Epidermal melanocyte (primary cell): ENCODE measurements around the gene FLNB.

Experiments used
- DNase-seq: peaks from one replicate; pipeline ENCODE4 v3.0.0; 2011; ENCODE audit warnings: low spot score; ENCODE audit not compliant: insufficient read length

FLNB gene

DNA sequence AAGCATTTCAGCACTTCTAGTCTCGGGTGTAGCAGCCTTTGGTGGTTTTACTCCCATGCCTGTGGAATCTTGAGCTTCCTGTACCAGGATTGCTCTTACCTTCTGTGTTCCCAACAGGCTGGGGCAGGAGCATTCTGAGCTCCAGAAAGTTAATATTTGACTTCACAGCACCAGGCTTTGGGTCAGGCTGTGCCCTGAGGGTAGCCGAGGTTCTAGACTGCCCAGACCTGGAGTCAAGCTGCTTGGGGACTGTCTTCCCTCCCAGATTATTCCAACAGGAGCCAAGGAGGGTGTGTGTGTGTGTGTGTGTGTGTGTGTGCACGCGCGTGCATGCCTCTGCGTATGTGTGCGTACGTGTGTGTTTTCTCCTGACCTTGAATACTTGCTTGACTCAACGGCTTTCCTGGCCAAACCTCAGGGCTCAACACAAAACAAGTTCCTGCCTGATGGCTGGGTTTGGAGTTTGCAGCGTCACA is 94.8 kb downstream of the FLNB start:
- DNase-seq = no peak

DNA sequence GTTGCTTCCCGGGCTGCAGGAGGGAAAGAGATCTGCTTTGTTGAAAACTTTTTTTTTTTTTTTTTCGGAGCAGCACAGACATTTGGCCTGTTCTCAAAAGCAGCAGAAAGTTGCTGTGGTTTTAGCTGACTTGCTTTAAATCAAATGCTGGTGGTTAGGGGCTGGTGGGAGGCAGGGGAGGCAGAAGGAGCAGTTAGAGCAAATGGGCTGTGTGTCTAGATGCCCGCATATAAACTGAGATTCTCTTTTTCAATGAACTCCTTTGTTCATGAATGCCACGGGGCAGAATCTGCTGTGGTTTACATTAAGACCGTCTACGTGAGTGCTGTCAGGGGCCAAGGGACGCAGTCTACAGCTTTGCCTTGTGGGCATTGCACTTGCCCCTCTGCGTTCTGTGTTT is 95.9 kb downstream of the FLNB start:
- peak; percentile 71 for DNase-seq

DNA sequence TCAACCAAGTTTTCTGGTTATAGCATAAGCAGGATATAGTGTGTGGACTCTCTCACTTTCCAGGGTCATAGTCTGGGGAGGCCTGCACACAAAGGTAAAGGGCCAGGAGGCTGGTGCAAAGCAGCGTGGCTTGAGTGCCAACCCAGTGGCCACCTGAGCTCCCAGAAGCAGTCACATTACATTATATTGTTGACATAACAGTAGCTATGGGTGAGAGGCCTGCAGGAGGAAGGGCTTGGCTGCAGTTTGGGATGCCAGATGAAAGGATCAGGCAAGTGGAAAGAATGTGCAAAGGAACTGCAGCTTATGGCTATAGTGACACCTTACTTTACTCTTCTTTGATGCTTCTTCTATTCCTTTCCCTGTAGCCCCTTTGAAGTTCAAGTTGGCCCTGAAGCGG is 96.5 kb downstream of the FLNB start:
- no peak for DNase-seq

DNA sequence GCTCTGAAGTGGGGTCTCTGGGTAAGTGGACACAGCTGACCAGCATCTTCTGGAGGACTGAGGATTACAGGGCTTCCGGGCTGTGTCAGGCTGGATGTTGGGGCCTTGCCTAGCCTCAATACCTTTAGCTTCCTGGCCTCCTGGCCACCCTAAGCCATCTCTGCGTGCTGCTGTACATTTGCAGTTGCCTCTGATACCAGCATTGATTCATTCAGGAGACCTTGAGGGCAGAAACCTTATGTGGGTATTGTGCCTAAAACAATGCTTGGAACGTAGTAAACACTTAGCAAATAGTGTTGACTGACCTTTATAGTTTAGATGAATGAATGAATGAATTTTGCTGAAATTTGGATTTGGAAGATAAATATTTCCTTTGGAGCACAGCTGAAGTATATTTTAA is 97.0 kb downstream of the FLNB start:
- DNase-seq = no peak

DNA sequence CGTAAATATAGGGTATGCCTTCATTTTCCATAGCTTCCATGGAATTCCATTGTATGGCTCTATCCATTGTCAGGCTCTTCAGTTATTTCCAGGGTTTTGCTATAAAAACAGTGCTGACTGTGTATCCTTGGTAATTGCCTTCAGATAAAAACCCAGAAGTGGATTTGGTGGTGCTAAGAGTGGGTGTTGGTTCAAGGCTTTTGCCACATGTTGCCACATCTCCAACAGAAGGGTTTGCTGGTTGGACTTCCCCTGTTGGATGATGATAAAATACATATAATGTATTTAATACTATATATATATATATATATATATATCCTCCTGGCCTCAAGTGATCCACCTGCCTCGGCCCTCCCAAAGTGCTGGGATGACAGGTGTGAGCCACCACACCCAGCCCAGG is 97.8 kb downstream of the FLNB start:
- DNase-seq = no peak

DNA sequence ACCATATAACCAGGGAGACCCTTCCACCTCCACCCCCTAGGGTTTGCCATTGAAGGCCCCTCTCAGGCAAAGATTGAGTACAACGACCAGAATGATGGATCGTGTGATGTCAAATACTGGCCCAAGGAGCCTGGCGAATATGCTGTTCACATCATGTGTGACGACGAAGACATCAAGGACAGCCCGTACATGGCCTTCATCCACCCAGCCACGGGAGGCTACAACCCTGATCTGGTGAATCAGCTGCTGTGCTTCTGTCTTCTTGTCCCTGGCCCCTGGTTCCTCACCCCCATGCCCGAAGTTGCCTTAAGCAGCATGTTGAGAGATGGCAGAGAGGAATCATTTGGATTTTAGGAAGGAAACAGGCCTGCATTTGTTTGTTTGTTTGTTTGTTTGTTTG is 98.4 kb downstream of the FLNB start:
- DNase-seq = no peak

DNA sequence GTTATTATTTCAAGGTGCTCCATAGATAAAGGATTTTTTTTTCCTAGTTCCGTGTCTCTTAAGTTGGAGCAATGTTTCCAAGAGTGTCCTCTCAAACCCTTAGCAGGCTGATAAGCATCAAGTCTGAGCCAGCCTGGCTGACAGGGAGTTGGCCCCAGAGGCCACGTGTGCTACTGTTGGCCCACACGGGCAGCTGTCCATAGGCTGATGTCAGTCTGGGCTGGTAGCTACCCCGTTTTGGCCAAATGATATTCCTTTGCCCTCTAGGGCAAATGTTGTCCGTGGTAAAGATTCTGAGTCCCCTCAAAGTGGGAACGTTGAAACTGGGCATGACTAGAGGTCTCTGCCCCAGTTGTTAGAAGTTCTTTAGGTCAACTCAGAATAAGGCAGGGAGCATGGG is 99.4 kb downstream of the FLNB start:
- DNase-seq = no peak

DNA sequence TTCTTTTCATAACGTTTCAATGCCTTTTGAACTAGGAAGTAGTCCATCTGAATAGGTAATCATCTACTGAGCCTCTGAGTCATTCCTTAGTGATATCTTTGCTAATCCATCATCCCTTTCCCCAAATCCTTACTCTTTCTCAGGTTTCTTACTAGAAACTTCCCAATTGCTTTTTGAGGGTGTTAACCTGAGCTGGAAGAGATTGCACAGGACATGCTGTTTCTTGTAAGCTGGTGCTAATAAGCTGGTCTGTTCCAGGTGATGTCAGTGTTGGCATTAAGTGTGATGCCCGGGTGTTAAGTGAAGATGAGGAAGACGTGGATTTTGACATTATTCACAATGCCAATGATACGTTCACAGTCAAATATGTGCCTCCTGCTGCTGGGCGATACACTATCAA is 101.5 kb downstream of the FLNB start:
- DNase-seq = no peak

DNA sequence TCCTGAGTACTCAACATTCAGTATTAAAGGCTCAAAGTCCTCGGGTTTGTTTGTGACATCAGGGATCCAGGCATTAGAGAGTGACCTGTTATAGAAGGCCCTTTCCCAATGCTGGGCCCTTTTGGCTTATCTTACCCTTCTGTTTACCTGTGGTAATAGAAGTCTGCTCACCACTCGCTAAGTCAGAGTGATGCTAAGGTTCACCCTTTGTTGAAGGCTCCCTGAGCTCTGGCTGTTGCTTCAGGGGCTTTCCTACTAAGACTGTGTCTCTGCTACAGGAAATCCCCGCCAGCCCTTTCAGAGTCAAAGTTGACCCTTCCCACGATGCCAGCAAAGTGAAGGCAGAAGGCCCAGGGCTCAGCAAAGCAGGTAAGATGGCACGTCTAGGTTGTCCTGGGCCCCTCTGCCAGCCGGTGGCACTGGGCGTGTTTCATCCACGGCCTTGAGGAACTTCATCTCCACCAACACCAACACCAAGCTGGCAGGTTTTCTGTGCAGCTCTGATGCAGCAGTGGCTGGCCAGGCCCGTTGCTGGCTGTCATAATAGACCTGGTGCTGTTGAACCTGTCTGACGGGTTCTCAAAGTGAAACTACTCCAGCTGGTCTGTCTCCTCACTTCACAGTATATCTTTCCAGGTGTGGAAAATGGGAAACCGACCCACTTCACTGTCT is 103.4 kb downstream of the FLNB start:
- DNase-seq = no peak

DNA sequence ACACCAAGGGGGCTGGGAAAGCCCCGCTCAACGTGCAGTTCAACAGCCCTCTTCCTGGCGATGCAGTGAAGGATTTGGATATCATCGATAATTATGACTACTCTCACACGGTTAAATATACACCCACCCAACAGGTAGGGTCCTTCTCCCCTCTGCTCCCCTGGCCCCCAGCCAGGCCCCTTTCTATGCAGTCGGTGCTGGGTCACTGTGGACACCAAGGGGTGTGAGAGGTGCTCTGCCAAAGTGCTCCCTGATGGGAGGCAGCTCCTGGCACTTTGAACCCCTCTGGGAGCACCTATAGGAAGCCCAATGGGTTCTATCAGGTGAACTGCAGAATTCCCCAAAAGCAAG is 103.9 kb downstream of the FLNB start:
- DNase-seq = no peak

DNA sequence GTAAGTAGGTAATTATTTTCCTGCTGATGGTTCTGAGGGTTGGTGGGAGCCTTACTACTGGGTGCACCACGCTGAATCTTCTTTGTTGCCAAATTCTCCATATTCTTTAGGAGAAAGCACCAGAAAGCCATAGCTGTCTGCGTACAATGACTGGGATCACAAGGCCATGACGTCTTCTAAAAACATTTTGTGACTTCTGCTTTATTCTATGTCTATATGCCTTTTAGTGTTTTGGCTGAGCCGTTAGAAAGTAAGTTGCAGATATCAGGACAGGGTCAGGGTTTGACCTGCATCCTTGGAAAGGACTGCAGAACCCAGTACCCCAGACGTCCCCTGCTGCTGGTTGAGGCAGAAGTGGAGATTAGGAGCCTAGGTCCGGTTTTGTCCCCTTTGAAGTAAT is 107.0 kb downstream of the FLNB start:
- DNase-seq = no peak

DNA sequence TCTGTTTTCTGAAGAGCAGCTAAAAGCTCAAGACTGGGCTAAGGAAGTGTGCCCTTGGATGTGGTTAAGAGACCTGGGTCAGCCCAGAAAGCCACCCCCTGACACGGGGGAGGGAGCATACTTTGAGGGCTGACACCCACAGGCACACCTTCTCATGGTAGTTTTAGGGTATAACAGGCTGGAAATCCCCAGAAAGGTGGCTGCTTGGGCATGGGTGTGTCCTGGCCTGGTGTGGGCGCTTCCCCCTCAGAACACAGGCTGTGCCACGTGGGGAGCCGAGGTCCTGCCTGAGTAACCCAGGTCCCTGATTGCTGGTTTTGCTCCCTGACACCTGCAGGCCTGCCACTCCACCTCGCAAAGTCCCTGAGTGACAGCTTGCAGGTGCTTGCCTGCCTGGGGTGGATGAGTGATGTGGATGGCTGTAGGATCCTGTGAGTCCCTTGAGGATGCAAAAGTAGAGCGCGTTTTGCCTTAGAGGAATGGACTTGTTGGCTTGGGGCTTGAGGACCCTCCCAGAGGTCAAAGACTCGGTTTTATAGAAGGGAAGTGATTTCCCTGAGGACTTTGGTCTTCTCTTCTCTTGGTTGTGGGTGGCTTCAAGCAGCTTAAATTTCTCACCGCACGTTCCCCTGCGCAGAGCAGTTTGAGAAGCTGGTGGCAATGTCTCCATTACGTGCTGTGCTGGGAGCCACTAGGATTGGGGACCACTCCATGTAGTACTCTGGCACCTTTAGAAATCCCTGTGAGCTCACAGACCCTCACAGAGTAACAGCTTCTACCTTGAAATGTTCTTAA is 108.1 kb downstream of the FLNB start:
- DNase-seq = no peak

DNA sequence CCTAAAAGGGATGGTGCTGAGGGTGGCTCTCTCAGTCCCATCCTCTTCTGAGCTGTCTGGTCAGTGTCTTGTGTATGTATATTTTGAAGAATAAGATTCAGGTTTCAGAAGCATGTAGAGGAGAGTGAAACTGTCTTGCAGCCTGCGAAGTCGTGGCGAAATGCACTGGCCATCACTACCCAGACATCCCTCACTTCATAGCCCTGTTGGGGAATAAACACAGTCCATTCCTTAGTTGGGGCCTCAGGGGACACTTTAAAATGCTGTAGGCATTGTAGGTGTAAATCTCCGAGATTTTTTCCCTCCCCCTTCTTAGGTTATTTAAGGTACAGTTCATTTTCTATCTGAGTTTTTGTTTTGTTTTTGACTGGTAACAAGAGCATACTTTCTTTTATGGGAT is 108.8 kb downstream of the FLNB start:
- no peak for DNase-seq

DNA sequence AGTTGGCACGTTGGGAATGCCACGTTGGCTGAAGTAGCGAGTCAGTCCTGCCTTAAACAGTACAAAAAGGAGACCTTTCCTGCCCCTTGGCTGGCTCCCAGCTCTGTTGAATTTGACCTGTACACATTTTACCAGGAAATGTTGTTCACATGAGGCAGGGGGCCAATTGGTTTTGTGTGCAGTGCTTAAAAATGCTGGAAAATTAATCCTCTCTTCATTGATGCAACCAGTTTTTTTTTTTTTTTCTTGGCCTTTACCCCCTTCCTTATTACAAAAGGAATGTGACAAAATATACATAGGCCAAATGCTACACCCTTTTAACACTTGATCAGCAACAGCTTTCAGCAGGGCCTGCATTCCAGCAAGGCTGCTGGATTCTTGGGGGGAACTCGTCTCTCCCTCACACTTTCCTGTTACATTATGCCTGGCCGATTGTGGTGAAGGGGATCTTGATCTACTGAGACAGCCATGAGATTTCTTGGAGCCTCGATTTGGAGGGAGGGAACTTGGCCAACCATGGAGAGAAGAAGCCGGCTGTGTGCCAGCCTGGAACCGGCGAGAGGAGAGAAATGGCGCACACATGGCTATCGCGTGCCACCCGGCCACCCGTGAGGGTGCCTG is 109.4 kb downstream of the FLNB start:
- DNase-seq = no peak

DNA sequence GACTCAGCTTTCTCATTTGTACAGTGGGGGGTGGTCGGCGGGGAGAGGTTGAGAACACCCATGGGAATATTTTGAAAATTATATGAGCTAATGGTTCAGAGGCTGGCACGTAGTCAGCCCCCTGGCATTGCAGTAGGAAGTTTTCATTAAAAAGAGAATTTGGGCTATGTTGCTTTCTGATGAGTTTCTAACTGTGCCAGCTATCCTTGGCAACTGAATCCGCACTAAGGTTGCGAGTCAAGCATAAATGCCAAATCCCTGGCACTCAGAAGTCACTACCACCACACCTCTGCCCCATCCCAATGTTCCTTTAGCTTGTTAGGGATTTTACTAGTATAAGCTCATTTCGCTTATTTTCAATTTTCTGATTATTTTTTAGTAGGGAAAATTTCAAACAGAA is 111.0 kb downstream of the FLNB start:
- no peak for DNase-seq

DNA sequence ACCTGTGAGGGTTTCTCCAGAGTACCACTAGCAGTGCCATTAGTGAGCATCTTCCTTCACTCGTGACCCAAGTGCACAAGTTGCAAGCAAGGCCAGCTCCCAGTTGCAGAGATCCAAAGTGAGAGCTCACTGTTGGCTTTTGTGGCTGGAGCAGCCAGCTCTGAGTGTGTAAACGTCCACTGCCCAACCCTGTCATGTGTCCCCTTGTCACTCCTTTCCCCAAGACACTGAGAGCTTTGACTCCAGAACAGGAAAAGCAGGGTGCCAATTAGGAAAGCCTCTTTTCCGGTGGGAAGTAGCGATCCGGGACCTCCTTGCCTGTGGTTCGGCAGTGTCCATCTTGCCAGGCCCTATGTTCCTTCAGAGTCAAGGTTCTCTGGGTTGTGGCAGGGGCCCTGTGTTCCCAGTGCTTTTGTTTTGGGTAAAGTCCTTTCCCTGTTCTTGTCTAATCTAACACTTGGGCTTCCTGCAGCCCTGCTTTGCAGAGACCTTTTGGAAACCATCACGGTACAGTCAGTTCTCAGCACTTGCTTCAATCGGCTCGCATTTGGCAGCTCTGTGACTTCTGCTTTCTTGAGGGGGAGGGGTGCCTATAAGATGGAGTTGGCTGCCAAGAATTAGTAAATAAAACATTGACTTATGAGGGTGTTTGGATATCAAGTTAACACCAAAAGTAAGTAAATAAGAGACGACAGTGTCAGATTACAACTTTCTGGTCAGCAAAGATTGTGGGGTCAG is 112.0 kb downstream of the FLNB start:
- no peak for DNase-seq

DNA sequence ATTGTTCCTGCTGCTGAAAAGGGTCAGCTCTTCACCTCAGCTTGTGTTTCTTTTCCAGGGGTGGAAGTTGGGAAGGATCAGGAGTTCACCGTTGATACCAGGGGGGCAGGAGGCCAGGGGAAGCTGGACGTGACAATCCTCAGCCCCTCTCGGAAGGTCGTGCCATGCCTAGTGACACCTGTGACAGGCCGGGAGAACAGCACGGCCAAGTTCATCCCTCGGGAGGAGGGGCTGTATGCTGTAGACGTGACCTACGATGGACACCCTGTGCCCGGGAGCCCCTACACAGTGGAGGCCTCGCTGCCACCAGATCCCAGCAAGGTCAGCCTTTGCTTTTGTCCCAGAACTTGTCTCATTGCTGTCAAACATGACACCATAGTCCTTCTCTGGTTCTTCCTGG is 113.0 kb downstream of the FLNB start:
- DNase-seq = no peak

DNA sequence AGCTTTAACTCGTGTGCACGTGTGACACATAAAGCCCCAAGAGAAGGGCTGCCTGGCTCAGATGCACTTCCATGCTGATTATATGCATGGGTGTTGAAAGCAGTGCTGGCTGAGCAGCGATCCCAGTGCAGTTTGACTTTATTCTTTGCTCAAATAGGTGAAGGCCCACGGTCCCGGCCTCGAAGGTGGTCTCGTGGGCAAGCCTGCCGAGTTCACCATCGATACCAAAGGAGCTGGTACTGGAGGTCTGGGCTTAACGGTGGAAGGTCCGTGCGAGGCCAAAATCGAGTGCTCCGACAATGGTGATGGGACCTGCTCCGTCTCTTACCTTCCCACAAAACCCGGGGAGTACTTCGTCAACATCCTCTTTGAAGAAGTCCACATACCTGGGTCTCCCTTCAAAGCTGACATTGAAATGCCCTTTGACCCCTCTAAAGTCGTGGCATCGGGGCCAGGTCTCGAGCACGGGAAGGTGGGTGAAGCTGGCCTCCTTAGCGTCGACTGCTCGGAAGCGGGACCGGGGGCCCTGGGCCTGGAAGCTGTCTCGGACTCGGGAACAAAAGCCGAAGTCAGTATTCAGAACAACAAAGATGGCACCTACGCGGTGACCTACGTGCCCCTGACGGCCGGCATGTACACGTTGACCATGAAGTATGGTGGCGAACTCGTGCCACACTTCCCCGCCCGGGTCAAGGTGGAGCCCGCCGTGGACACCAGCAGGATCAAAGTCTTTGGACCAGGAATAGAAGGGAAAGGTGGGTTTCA is 114.9 kb downstream of the FLNB start:
- no peak for DNase-seq

DNA sequence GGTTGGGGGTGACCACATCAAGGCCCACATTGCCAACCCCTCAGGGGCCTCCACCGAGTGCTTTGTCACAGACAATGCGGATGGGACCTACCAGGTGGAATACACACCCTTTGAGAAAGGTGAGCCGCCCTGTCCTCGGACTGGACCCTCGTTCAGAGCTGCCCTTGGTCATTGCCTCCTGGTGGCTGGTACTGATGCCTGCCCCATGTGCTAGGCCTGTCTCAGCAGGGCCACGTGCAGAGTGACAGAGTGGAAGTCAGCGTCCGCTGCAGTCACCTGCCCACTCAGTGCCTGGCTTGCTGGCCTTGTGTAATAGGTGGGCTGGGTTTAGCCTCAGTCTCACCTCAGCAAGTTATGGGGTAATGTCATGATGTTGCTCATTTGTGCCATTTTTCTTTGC is 116.2 kb downstream of the FLNB start:
- no peak for DNase-seq

DNA sequence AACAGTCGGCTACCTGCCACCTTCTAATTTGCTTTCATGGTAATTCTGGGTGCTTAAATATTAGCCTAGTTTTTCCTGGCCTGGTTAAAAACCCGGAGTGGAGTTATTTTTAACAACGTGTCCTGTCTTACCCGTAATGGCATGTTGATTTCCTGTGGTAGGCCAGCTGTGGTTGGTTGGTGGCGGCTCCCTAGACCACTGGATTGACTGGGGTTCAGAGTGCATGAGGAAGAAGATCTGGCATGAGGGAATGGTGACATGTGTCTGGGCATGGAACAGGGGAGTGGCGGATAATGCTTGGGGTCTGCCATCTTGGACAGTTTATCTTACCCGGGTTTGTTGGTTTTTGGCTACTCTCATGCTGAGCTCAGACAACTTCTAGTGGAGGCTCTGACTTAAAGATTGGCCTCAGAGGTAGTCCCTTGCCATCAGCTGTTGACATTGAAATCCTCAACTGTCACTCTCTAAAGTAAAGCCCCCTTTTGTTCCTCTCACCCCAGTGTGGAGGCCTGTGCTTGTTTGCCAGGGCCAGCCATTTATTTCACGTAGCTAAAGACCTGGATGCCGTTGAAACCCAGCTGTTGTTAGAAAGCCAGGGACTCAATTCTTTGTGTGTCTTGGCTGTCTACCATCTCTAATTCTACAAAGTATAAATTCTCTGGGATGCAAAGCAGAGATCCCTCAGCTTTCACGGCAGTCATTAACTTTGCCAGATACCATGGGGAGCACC is 121.0 kb downstream of the FLNB start:
- no peak for DNase-seq

DNA sequence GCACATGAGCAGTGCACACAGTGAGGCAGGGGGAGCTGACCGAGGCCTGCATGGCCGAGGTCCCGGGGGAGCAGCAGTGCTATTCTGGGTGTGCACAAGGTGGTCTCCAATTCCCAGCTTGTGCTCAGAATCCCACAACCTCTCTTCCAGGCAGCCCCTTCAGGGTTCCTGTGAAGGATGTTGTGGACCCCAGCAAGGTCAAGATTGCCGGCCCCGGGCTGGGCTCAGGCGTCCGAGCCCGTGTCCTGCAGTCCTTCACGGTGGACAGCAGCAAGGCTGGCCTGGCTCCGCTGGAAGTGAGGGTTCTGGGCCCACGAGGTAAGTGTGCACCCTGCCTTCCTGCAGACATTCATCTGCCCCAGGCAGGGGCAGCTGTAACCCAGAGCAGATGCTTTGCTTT is 122.4 kb downstream of the FLNB start:
- DNase-seq = no peak
